Keratinocyte (primary cell): ENCODE measurements around the gene GOLGA7B.

Experiments
- CTCF ChIP-seq, 3 experiments: IDR thresholded peaks in 1 of 3; conservative IDR thresholded peaks in 1 of 3; optimal IDR thresholded peaks in 1 of 3; 2 replicates in 2 of 3; 3 replicates in 1 of 3; pipeline versions ENCODE3 to v1.5.1; 2011; ENCODE audit warnings: low read length in 3 of 3, mild to moderate bottlenecking in 3 of 3, moderate library complexity in 2 of 3, control low read depth in 1 of 3, inconsistent platforms in 1 of 3; ENCODE audit not compliant: insufficient read depth in 2 of 3; ENCODE audit errors: extremely low read depth in 1 of 3
- EZH2 ChIP-seq: IDR thresholded peaks from one replicate; pipeline ENCODE4 v1.6.1; 2012; ENCODE audit warnings: inconsistent platforms, mild to moderate bottlenecking, low read length, moderate library complexity

DNA sequence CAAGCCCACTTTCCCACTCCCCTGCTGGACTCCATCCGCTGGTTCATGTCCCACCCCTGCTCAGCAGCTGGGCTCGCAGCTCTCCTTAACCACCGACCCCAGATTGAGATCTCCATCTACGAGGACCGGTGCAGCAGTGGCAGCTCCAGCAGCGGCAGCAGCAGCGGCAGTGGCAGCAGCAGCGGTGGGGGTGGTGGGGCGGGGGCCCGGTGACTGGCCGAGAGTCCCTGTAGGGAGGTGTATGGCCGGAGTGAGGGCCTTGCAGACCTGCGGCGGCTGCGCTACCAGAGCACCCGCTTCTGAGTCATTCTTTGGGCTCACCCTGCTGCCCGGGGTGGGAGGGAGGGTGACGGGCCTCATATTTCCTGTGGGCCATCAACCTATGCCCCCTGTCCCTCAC lies 15.8 kb downstream of the GOLGA7B start:
- TF ChIP-seq EZH2 (no peak), CTCF (optimal IDR thresholded peaks at IDR 0.05 in 1 of 3, IDR thresholded peaks at IDR 0.05 in 1 of 3, conservative IDR thresholded peaks at IDR 0.05 in 1 of 3; ENCODE audit: extremely low read depth in 1 of 3, insufficient read depth in 2 of 3, low read length in 3 of 3) (no peak)
